Articular chondrocyte of knee joint (primary cell): ENCODE results near the gene SCYGR3. TPM values are rescaled to one million over a fixed set of nuclear protein-coding genes. Genes with fewer than 3 reads are reported as not detected.

Experiments
- total RNA-seq: library from RNA; depleted of rRNA; stranded (reverse); fragments of >200 nt; gene quantifications from 2 replicates; pipeline ENCODE4 v1.2.3, GENCODE V29; 2012

SCYGR3 gene
- total RNA-seq = not detected in 2 replicates

GRCh38 chr2:227614740-227615139, at the start of gene SCYGR3:
SCYGR3 (minus strand) TSS chr2:227614840; CDS start chr2:227614840, 0 bp downstream.

DNA sequence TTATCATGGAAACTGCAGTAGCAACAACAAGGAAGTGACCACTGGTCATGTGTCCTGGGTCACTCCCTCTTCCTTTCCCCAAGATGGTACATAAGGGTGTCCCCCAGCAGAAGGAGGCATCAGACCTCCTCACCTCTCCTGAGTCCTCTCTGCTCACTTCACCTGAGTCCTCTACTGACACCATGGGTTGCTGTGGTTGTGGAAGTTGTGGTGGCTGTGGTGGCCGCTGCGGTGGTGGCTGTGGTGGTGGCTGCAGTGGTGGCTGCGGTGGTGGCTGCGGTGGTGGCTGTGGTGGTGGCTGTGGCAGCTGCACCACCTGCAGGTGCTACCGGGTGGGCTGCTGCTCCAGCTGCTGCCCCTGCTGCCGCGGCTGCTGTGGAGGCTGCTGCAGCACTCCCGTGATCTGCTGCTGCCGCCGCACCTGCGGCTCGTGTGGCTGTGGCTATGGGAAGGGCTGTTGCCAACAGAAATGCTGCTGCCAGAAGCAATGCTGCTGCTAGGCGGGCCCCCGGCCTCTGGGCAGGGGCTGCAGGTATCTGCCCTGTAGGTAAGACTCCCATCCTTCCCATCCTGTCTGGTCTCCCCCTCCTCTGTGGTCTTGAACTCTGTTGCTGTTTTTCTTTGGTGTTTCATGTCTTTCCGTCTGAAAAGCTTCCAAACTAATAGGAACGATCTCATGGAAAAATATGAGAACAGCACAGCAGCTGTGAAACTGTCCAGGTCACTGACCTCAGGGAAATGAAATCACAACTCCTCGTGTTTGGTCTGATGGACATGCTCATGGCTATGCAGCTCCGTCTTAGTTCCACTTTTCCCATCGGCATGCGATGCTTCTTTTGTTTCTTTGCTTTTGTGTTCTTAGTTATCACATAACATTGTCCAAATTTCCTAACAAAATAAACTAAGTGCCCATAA, 2.9 kb upstream of the SCYGR3 start, which contains the start of gene SCYGR4:
Gene SCYGR4 (plus strand): TSS at position 183 of the 915 bp plus-strand sequence. CDS start 0 bp downstream, at position 183.

DNA sequence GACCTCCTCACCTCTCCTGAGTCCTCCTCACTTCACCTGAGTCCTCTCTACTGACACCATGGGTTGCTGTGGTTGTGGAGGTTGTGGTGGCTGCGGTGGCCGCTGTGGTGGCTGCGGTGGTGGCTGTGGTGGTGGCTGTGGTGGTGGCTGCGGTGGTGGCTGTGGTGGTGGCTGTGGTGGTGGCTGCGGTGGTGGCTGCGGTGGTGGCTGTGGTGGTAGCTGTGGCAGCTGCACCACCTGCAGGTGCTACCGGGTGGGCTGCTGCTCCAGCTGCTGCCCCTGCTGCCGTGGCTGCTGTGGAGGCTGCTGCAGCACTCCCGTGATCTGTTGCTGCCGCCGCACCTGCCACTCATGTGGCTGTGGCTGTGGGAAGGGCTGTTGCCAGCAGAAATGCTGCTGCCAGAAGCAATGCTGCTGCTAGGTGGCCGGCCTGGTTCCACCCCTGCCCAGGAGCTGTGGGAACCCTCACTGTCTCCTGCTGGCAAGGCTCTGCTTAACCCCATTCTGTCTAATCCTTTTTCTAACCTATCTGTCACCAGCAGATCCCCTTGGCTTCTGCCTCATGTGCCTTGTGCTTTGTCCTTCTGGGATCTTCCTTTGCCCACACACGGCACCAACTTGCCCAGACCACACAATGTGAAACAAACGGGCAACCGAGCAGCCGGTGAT, 15.7 kb downstream of the SCYGR3 start, which contains the start of gene SCYGR2:
Gene SCYGR2 (plus strand): TSS at position 59 of the 669 bp plus-strand sequence. CDS start 0 bp downstream, at position 59.

Other genes with a start within 250 kb of the SCYGR3 start
- gene TM4SF20, start 235.5 kb downstream of the SCYGR3 start, total RNA-seq = 1.1 TPM in 1 of 2 replicates, not detected in the other
- gene SCYGR1, start 226.9 kb downstream of the SCYGR3 start, total RNA-seq = not detected in 2 replicates
- 75.3 and 80.1 TPM in 2 replicates for gene AGFG1, start 142.7 kb downstream of the SCYGR3 start, total RNA-seq
- gene SCYGR2, start 15.9 kb downstream of the SCYGR3 start, total RNA-seq = not detected in 2 replicates
- gene SCYGR4, start 2.7 kb upstream of the SCYGR3 start, total RNA-seq = 0.11 TPM in 1 of 2 replicates, not detected in the other
- gene SCYGR5, start 52.0 kb upstream of the SCYGR3 start, total RNA-seq = not detected in 2 replicates
- gene SLC19A3, start 103.2 kb upstream of the SCYGR3 start, total RNA-seq = 9.3 and 9.9 TPM in 2 replicates
- not detected in 2 replicates for gene SCYGR6, start 109.9 kb upstream of the SCYGR3 start, total RNA-seq
- gene SCYGR7, start 113.5 kb upstream of the SCYGR3 start, total RNA-seq = not detected in 2 replicates
- gene SCYGR8, start 131.1 kb upstream of the SCYGR3 start, total RNA-seq = not detected in 2 replicates
- gene CCL20, start 199.0 kb upstream of the SCYGR3 start, total RNA-seq = not detected in 2 replicates